Epidermal melanocyte (primary cell): ENCODE results near the gene ISX.
A peak's percentile ranks its signal among the peaks of the same experiment; 100 is the strongest.
"Not testable (repeated sequence)": the region's sequence is repeated elsewhere in the genome, so short reads cannot be mapped to it uniquely, and the experiment has no call there.

Experiments used
- DNase-seq: peaks from one replicate; pipeline ENCODE4 v3.0.0; 2011; ENCODE audit warnings: low spot score; ENCODE audit not compliant: insufficient read length

Gene ISX

GRCh38 chr22:35065796-35066218 is at the start of gene ISX:
TSS of gene ISX (plus strand) at chr22:35066158. CDS start at chr22:35067088, 930 bp downstream.
- no peak for DNase-seq

GRCh38 chr22:35016909-35017308 is 49.0 kb upstream of the ISX start:
- DNase-seq: no peak

GRCh38 chr22:35018995-35019394 is 47.0 kb upstream of the ISX start:
- DNase-seq: no peak

GRCh38 chr22:35020517-35020916 is 45.4 kb upstream of the ISX start:
- no peak for DNase-seq

- DNase-seq: no peak
Measured at GRCh38 chr22:35021161-35021560, 44.8 kb upstream of the ISX start.

- no peak for DNase-seq
Measured at GRCh38 chr22:35022291-35022690, 43.7 kb upstream of the ISX start.

- peak; percentile 29 for DNase-seq
Measured at GRCh38 chr22:35023692-35024363, 42.1 kb upstream of the ISX start.

GRCh38 chr22:35024364-35024692 is 41.6 kb upstream of the ISX start:
- no peak for DNase-seq

GRCh38 chr22:35030112-35030511 is 35.8 kb upstream of the ISX start:
- DNase-seq: not testable (repeated sequence)

GRCh38 chr22:35032571-35032970 is 33.4 kb upstream of the ISX start:
- DNase-seq: no peak

GRCh38 chr22:35033635-35034296 is 32.2 kb upstream of the ISX start:
- DNase-seq: no peak

- DNase-seq: no peak
Measured at GRCh38 chr22:35034963-35035362, 31.0 kb upstream of the ISX start.

GRCh38 chr22:35037089-35037488 is 28.9 kb upstream of the ISX start:
- no peak for DNase-seq

- no peak for DNase-seq
Measured at GRCh38 chr22:35039625-35040024, 26.3 kb upstream of the ISX start.

GRCh38 chr22:35043252-35043933 is 22.6 kb upstream of the ISX start:
- no peak for DNase-seq

- DNase-seq: no peak
Measured at GRCh38 chr22:35043934-35044319, 22.0 kb upstream of the ISX start.

- DNase-seq: no peak
Measured at GRCh38 chr22:35044607-35045390, 21.2 kb upstream of the ISX start.

- no peak for DNase-seq
Measured at GRCh38 chr22:35045451-35045850, 20.5 kb upstream of the ISX start.

- no peak for DNase-seq
Measured at GRCh38 chr22:35046744-35047462, 19.1 kb upstream of the ISX start.

GRCh38 chr22:35050038-35050437 is 15.9 kb upstream of the ISX start:
- DNase-seq: not testable (repeated sequence)

- no peak for DNase-seq
Measured at GRCh38 chr22:35051013-35051535, 14.9 kb upstream of the ISX start.
